ENCODE results near the gene PRKAG3.

Gene PRKAG3

DNA sequence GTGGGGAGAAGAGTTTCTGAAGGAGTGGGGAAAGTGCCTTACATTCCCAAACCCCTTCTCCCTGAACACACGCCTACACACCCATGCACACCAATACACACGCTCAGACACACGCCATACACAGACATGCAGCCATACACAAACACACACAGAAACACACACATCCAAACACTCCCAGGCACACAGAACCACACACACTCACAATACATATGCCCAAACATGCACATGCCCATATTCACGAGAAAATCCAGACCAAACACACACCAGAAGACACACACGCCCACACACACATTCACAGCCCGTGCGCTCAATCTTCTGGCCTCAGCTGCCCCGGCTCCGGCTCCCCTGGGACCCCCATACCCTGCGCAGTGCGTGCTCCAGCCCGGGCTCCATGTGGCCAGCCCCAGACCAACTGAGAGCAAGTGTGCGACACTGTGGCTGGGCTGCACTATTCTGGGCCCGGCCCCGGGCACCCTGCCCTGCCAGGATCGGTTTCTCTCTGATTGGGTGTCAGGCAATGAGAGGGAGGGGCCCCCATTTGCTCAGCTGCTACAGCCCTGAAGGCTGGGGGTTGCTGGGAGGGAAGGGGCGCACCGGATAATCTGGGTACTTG lies at the start of gene PRKAG3:
TSS of gene PRKAG3 (minus strand) at position 426 of the 613 bp plus-strand sequence.
- DNase-seq (ENCODE audit: low read depth in 4 of 4, low spot score in 1 of 4): no peak

DNA sequence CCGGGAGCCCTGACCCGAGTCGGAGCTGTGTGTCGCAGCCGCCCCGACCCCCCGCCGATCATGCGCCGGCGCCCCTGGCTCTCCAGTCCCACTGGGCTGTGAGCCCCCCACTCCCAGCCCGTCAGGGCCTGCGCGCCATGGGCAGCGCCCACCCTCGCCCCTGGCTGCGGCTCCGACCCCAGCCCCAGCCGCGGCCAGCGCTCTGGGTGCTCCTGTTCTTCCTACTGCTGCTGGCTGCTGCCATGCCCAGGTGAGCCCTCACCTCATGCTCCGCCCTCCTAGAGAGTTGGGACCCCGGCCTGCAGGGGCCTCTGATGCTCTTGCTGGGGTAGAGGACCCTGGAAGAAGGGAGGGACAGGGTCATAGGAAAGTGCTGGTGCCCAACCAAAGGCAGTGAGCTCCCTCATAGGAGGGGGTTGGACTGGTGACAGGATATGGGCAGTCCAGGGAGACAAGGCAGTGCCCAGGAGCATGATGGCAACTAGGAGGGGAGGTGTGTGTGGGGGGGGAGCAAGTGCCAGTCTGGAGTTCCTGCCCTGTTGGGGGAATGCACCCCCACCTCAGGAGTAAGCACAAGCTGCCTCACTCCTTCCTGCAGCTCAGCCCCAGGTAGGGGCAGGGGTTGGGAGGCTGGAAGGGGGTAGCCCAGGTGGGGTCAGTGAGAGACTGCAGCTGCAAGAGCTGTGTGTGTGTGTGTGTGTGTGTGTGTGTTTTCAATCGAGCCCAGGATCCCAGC lies 49.4 kb upstream of the PRKAG3 start:
- no peak for DNase-seq (ENCODE audit: low read depth in 4 of 4, low spot score in 1 of 4)

DNA sequence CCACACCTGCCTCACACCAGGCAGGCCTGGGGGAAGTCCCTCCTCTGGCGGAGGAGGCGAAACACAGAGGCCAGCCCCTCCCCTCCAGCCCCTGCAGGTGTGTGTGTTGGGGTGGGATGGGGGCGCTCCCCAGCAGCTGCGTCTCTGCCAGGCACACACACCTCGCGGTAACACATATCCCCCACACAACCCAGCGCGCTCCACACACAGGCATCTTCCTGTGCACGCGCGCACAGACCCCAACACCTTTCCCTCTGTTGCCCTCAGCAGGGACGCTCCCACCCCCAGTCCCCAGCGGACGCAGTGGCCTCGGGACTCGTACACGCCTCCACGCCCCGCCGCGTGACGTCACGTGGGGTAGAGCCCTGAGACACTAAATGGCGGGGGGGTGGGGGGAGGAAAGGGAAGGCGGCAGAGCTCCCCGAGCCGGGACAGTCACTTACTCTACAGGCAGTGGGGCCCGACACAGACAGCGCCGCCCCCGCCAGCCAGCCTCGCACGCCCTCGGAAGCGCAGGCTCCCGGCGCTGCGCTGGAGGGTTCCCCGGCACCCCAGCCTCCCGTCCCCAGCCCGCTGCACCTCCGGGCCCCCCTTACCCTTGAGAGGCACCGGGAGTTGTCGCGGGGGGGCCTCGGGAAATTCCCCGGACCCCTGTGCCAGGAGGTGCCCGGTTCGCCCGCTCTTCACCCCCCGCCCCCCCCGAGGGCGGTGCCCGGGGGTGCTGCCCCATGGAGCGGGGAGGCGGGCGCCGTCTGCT lies 48.7 kb upstream of the PRKAG3 start, which contains the start of gene WNT10A:
TSS of gene WNT10A (plus strand) at position 751 of the 757 bp plus-strand sequence. CDS start 144 bp downstream, outside the sequence.
- DNase-seq (ENCODE audit: low read depth in 4 of 4, low spot score in 1 of 4): peak in 3 of 4 experiments; percentile 42 to 58 (median 49)

DNA sequence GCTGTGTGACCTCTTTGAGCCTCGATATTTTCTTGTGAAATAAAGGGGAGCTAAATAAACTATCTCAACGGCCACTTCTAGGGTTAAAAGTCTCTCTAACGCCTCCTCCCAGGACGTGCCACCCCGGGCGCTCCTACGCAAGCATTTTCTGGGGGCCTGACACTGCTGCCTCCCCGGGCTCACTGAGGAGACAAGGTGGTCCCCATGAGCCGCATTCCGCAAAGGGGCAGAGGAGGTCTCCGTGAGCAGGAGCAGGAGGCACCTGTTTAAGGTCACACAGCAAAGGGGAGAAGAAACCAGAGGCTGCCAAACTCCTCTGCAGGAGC lies 48.1 kb upstream of the PRKAG3 start:
- no peak for DNase-seq (ENCODE audit: low read depth in 4 of 4, low spot score in 1 of 4)

DNA sequence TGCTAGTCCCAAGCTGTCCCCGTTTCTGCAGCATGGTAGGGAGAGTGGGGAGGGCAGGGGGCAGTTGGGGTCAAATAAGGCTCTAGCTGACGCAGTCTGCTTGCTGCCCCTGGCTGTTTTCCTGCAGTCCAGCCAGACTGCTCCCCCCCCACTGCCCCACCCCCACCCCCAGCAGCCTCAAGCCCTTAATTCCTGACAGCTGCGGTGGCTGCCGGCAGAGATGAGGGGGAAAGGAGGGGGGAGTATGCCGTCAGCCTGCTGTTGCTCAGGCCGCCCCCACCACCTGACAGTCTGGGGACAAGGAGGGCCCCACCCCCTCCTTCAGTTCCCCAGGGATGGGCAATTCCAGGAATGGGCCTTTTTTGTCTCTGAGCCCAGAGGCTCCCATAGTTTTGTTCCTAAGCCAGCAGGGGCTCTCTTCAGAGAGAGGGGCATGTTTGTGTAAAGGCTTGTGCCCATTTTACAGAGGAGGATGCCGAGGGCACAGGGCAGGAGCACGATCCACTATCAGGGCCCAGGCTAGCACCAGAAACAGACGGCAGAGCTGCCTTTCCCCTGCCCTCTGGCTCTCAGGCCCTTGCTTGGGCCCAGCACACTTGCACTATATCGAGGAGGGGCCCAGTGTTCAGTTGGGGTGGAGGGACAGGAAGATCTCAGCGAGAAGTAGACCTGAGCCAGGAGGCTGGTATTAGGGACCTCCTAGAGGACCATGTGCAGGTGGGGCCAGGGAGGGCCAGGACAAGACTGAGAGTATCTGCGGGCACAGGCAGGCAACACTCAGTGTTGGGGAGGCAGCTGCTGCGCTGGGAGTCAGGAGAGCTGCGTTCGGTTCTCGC lies 47.5 kb upstream of the PRKAG3 start:
- no peak for DNase-seq (ENCODE audit: low read depth in 4 of 4, low spot score in 1 of 4)

DNA sequence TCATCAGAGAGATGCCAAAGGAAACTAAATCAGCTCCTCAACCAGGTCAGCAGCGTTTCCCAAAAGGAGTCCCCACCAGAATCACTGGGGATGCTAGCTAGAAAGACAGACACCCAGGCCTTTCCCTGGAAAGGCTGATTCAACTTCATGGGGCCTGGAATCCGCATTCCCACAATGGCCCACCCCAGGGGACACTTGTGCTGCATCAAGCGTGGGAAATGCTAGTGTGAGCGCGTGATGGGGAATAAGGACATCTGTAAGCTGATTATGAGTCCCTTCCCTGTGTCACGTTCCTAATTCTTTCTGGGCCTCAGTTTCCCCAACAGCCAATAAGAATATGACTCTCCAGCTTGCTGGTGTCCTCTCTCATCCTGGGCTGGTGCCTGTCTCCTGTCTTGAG lies 46.9 kb upstream of the PRKAG3 start:
- DNase-seq (ENCODE audit: low read depth in 4 of 4, low spot score in 1 of 4): no peak

GRCh38 chr2:218877891-218878290 lies 46.3 kb upstream of the PRKAG3 start:
- DNase-seq (ENCODE audit: low read depth in 4 of 4, low spot score in 1 of 4): no peak

DNA sequence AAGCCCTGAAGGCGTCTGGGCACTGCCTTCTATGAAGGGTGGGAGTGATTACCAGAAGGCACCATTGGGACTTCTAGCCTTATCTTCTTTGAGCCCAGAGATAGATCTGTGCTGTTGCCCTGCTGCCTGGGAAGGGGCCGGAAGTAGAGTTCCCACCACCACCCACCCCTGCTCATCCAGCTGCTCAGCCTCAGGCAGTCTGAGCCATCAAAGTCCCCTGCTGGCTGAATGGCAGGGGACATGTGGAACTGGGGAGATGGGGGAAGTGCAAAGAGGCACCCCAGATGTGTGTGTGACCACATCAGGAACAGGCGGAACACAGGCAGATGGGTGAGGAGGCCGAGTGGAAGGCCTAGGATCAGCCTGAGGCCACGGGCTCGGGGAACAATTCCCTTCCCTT lies 45.7 kb upstream of the PRKAG3 start:
- DNase-seq (ENCODE audit: low read depth in 4 of 4, low spot score in 1 of 4): no peak

- peak in 2 of 4 experiments; percentile 55 to 62 for DNase-seq (ENCODE audit: low read depth in 4 of 4, low spot score in 1 of 4)
Observed at GRCh38 chr2:218876562-218877219, 45.1 kb upstream of the PRKAG3 start.

DNA sequence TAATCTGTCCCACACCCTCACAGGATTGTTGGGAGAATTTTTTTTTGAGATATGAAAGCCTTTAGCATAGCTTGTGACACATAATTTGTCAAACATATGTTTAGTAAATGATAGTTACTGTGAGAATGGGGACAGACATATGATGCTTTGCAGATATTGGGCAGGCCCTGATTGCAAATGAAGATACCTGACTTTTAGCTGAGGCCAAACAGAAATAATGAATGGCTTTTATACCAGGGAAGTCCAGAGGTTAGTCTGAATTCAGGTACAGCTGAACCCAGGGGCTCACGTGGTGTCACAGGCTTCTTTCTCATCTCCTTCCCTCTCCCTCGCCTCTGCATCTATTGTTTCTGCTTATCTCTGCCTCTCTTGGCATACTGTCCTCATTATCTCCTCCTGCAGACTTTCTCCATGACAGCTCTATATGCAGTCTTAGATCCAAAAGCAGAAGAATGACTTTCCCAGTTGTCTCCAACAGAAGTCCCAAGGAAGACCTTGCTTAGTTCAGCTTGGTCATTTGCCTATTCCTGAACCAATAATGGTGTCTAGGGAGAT lies 44.2 kb upstream of the PRKAG3 start:
- DNase-seq (ENCODE audit: low read depth in 4 of 4, low spot score in 1 of 4): no peak

DNA sequence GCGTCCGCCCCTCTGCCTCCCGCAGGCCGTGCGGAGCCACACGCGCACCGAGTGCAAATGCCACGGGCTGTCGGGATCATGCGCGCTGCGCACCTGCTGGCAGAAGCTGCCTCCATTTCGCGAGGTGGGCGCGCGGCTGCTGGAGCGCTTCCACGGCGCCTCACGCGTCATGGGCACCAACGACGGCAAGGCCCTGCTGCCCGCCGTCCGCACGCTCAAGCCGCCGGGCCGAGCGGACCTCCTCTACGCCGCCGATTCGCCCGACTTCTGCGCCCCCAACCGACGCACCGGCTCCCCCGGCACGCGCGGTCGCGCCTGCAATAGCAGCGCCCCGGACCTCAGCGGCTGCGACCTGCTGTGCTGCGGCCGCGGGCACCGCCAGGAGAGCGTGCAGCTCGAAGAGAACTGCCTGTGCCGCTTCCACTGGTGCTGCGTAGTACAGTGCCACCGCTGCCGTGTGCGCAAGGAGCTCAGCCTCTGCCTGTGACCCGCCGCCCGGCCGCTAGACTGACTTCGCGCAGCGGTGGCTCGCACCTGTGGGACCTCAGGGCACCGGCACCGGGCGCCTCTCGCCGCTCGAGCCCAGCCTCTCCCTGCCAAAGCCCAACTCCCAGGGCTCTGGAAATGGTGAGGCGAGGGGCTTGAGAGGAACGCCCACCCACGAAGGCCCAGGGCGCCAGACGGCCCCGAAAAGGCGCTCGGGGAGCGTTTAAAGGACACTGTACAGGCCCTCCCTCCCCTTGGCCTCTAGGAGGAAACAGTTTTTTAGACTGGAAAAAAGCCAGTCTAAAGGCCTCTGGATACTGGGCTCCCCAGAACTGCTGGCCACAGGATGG lies 42.0 kb upstream of the PRKAG3 start:
- no peak for DNase-seq (ENCODE audit: low read depth in 4 of 4, low spot score in 1 of 4)

DNA sequence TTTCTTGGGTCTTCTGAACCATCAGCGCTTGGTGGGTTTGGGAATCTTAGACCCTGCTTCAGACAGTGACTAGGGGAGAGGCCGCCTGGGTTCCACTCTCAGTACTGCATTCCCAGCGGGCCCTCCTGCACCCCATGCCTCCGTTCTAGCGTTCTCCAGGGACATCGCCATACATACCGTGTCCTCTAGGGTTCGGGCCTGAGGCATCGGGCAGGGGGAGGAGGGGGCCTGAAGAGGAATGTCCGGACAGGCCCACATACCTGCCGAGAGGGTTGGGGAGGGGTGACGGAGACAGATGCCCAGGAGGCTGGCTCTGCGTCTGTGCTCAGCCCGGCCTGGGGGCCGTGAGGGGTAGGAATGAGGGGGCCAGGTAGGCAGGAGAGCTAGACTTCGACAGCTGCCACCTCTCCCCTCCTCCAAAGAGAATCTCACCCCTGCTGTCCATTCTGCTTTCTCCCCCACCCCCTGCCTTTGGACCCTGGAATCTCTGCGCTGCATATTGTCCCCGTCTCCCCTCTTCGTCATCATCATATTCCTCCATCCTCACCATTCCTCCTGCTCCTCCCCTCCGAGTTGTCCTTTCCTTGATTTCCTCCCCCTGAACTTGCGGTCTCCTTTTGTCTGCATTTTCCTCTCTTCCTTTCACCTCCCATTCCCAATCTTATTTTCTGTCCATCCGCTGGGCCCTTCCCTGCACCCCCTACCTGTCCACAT lies 41.2 kb upstream of the PRKAG3 start:
- no peak for DNase-seq (ENCODE audit: low read depth in 4 of 4, low spot score in 1 of 4)

DNA sequence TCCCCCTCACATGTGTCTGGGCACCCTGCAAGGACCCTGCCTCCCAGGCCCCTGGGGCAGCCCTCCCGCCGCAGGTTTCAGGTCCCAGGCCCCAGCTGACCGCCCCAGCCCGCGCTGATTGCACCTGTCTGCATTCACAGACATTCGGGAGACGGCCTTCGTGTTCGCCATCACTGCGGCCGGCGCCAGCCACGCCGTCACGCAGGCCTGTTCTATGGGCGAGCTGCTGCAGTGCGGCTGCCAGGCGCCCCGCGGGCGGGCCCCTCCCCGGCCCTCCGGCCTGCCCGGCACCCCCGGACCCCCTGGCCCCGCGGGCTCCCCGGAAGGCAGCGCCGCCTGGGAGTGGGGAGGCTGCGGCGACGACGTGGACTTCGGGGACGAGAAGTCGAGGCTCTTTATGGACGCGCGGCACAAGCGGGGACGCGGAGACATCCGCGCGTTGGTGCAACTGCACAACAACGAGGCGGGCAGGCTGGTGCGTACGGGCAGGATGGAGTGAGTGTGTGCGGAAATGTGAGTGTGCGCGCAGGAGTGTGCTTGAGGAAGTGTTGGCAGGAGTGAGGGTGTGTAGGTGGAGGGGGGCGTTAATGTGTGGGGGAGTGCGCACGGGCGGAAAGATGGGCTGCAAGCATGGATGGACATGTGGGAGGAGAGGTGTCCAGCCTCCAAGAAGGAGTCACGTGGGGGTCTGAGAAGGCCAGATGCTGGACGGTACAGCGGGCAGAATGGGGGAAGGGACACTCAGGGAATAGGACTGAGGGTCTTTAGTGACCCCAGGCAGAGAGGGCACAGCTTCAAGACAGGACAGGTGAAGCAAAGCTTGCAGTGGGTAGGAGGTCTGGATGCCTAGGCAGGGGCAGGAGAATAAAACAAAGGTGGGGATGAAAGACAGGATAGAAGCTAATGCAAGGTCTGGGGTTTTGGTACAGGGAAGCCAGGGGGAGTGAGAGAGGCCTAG lies 40.0 kb upstream of the PRKAG3 start:
- DNase-seq (ENCODE audit: low read depth in 4 of 4, low spot score in 1 of 4): no peak

GRCh38 chr2:218870984-218871344 lies 39.4 kb upstream of the PRKAG3 start:
- no peak for DNase-seq (ENCODE audit: low read depth in 4 of 4, low spot score in 1 of 4)

- DNase-seq (ENCODE audit: low read depth in 4 of 4, low spot score in 1 of 4): no peak
Observed at GRCh38 chr2:218869064-218869463, 37.5 kb upstream of the PRKAG3 start.

- no peak for DNase-seq (ENCODE audit: low read depth in 4 of 4, low spot score in 1 of 4)
Observed at GRCh38 chr2:218867900-218868299, 36.3 kb upstream of the PRKAG3 start.

GRCh38 chr2:218865999-218866398 lies 34.4 kb upstream of the PRKAG3 start:
- DNase-seq (ENCODE audit: low read depth in 4 of 4, low spot score in 1 of 4): no peak

GRCh38 chr2:218865396-218865795 lies 33.8 kb upstream of the PRKAG3 start:
- no peak for DNase-seq (ENCODE audit: low read depth in 4 of 4, low spot score in 1 of 4)
